Psoas muscle (tissue), 8 donors: ENCODE measurements around the gene FOSL1. TPM values are rescaled to one million over a fixed set of nuclear protein-coding genes. Genes with fewer than 3 reads are reported as not detected.

ENCODE experiments used
- ATAC-seq, 4 donors: fragments of 200-7000 bp; cut with Tn5 transposase; one replicate each; pipeline ENCODE4 v1.9.1; 2020; ENCODE audit warnings: moderate library complexity in 3 of 4, mild to moderate bottlenecking in 2 of 4
- DNase-seq, 2 donors: peaks; one replicate each; pipeline ENCODE4 v3.0.0-alpha.2; 2020
- H3K27ac ChIP-seq: fragments of 200-600 bp; one replicate; pipeline ENCODE4 v1.8.0; 2022
- H3K27me3 ChIP-seq, 3 donors: fragments of 200-600 bp in 1 of 3; one replicate each; pipeline versions ENCODE4 v1.6.1 to v1.8.0; 2013 to 2022; ENCODE audit warnings: low read length in 2 of 3, mild to moderate bottlenecking in 2 of 3, moderate library complexity in 1 of 3; ENCODE audit not compliant: insufficient read depth in 3 of 3
- H3K36me3 ChIP-seq, 2 donors: fragments of 200-600 bp in 1 of 2; one replicate each; pipeline versions ENCODE4 v1.6.1 to v1.8.0; 2013 to 2022; ENCODE audit warnings: low read depth in 1 of 2, mild to moderate bottlenecking in 1 of 2, moderate library complexity in 1 of 2; ENCODE audit not compliant: insufficient read depth in 1 of 2
- H3K4me1 ChIP-seq: fragments of 200-600 bp; one replicate; pipeline ENCODE4 v1.8.0; 2022
- H3K4me3 ChIP-seq: fragments of 200-600 bp; one replicate; pipeline ENCODE4 v1.8.0; 2022; ENCODE audit warnings: mild to moderate bottlenecking
- H3K9me3 ChIP-seq: fragments of 200-600 bp; one replicate; pipeline ENCODE4 v1.8.0; 2022
- CTCF ChIP-seq: fragments of 200-600 bp; IDR thresholded peaks from one replicate; pipeline ENCODE4 v1.8.0; 2022; ENCODE audit warnings: antibody characterized with exemption
- WGBS, 3 donors: extraction: QIAGEN DNeasy Blood & Tissue Kit; methylation state at CpG; one replicate each; pipeline versions ENCODE4 v1.1.6 to v1.1.7; 2013; 5-methylcytosine and 5-hydroxymethylcytosine counted together
- intact Hi-C, 2 donors: fragments of 100-400 bp; cut with DNase I; formaldehyde crosslinking; loops; one replicate each; pipeline versions ENCODE4 v1.11.0 to v1.14.2; 2022
- polyA plus RNA-seq, 3 donors: library from polyadenylated mRNA; stranded (reverse); fragments of 200-250 nt; gene quantifications; one replicate each; pipeline ENCODE4 v1.2.3, GENCODE V29; 2013
- total RNA-seq, 4 donors: library from RNA; stranded (reverse); fragmentation: NEBNext Ultra II Directional in 2 of 4; extraction: Animal tissue kit (Norgen Biotek cat#: 25700) in 2 of 4; gene quantifications; one replicate each; pipeline versions ENCODE4 v1.2.1 to v1.2.4, GENCODE V29; 2021 to 2023
- donor health status: healthy with polysubstance abuse.
- donor health status: DM: no; HTN: no; CAD: no; lungs with moderate emphysema.
- donor health status: Bipolar disorder and iron deficiency.
- donor health status: healthy.
- donor health status: DM: yes; HTN: yes; CAD: no.
- donor health status: DM: no; HTN: no; CAD: no.
- donor health status: DM: no; HTN: no; CAD: no.
- donor health status: DM: yes; HTN: yes; CAD: no.

Gene FOSL1
- total and polyA plus RNA-seq, 7 donors, result 0.75 to 257 (median 10.4) TPM

- H3K27me3 ChIP-seq, result peaks cover 0 to 8% (median 6%) of the 10 kb centered on the region in 3 donors
- intact Hi-C loops, result no loop called here
- no peak for DNase-seq
- no peak for ATAC-seq
- no peaks in the 10 kb centered on the region for H3K9me3 ChIP-seq
- peak overlapping the region; percentile 50 for H3K27ac ChIP-seq
- H3K4me1 ChIP-seq, result peaks cover under 1% of the 10 kb centered on the region
- peaks cover 0 to 8% of the 10 kb centered on the region in 2 donors for H3K36me3 ChIP-seq
- no peak for TF ChIP-seq CTCF
- WGBS, 3 donors, result 28 to 39% (median 29%) methylated on average over 22 to 28 of the region's 28 CpGs
- peak overlapping the region; percentile 82 for H3K4me3 ChIP-seq
These were observed 1.4 kb downstream of the FOSL1 start for GRCh38 chr11:65898656-65899355.

GRCh38 chr11:65897020-65897471 lies 3.1 kb downstream of the FOSL1 start:
- no peak overlapping the region for H3K27ac ChIP-seq
- H3K4me3 ChIP-seq, result no peak overlapping the region
- peaks cover 7% of the 10 kb centered on the region for H3K4me1 ChIP-seq
- peaks cover 0 to 8% (median 6%) of the 10 kb centered on the region in 3 donors for H3K27me3 ChIP-seq
- 70 to 93% (median 73%) methylated on average over 4 of the region's 4 CpGs for WGBS, 3 donors
- intact Hi-C loops, result no loop called here
- ATAC-seq (no peak), DNase-seq (no peak)
- no peaks in the 10 kb centered on the region for H3K9me3 ChIP-seq
- peaks cover 0 to 8% of the 10 kb centered on the region in 2 donors for H3K36me3 ChIP-seq
- TF ChIP-seq CTCF, result no peak

GRCh38 chr11:65896034-65896999 lies 3.9 kb downstream of the FOSL1 start:
- H3K27me3 ChIP-seq, result peaks cover 0 to 8% (median 6%) of the 10 kb centered on the region in 3 donors
- DNase-seq, result no peak
- 93 to 96% (median 93%) methylated on average over 14 of the region's 14 CpGs for WGBS, 3 donors
- H3K9me3 ChIP-seq, result no peaks in the 10 kb centered on the region
- TF ChIP-seq CTCF, result no peak
- H3K36me3 ChIP-seq, result peaks cover 0 to 8% of the 10 kb centered on the region in 2 donors
- intact Hi-C loops, result no loop called here
- ATAC-seq, result no peak
- peaks cover 10% of the 10 kb centered on the region for H3K4me1 ChIP-seq
- H3K27ac ChIP-seq, result no peak overlapping the region
- no peak overlapping the region for H3K4me3 ChIP-seq

GRCh38 chr11:65895482-65895981 lies 4.7 kb downstream of the FOSL1 start:
- TF ChIP-seq CTCF, result no peak
- H3K36me3 ChIP-seq, result peaks cover 0 to 8% of the 10 kb centered on the region in 2 donors
- peaks cover 10% of the 10 kb centered on the region for H3K4me1 ChIP-seq
- WGBS, 3 donors, result 92 to 97% (median 95%) methylated on average over 5 of the region's 5 CpGs
- ATAC-seq (no peak), DNase-seq (no peak)
- intact Hi-C loops, result no loop called here
- no peak overlapping the region for H3K27ac ChIP-seq
- no peak overlapping the region for H3K4me3 ChIP-seq
- H3K9me3 ChIP-seq, result no peaks in the 10 kb centered on the region
- H3K27me3 ChIP-seq, result peaks cover 0 to 8% (median 6%) of the 10 kb centered on the region in 3 donors
